Measurements from ENCODE around the gene DENND1A. TPM values are rescaled to one million over a fixed set of nuclear protein-coding genes. Genes with fewer than 3 reads are reported as not detected.

Gene DENND1A
- total RNA-seq, 1 donor from 2014 or later, result 12.7 TPM

DNA sequence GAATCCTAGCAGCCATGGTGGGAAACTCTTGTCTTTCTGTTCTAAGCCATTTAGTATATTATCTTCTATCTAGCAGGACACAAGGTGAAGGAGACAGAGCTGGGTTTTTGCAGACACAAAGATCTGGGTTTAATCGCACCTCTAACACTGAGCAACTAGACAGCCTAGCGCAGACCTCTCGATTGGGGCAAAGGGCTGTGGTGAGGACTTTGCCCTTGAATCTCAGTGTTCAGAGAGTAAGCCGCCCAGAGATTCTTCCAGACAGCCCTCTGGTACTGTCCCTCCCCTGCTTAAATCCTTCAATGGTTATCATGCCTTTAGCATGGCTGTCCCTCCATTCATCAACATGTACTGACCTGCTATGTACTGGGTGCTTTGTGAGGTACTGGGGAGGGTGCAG lies 445.8 kb downstream of the DENND1A start:
- no peak for DNase-seq (ENCODE audit: low read depth)
- H3K4me3 ChIP-seq (ENCODE audit: insufficient read depth, low read depth, low read length), result no peak overlapping the region
- H3K4me2 ChIP-seq (ENCODE audit: low read length), result no peak overlapping the region
- no peak for FAIRE-seq
- H2AFZ ChIP-seq (ENCODE audit: low read depth, low read length), result no peak overlapping the region
- Mint-ChIP-seq H3K4me1 (ENCODE audit: low read depth, unreplicated experiment) (no peaks in the 10 kb centered on the region), H3K27me3 (ENCODE audit: low read depth, unreplicated experiment) (peaks cover 34% of the 10 kb centered on the region), H3K4me3 (ENCODE audit: unreplicated experiment) (no peak overlapping the region), H3K36me3 (ENCODE audit: low read depth, unreplicated experiment) (peaks cover 4% of the 10 kb centered on the region), H3K9me3 (ENCODE audit: unreplicated experiment) (no peaks in the 10 kb centered on the region), H3K27ac (ENCODE audit: unreplicated experiment) (no peak overlapping the region)
- no peaks in the 10 kb centered on the region for H3K79me2 ChIP-seq (ENCODE audit: insufficient read depth, low read length)
- H3K27ac ChIP-seq (ENCODE audit: low read depth, low read length), result no peak overlapping the region
- no peak for TF ChIP-seq EZH2 (IDR thresholded peaks at IDR 0.05; ENCODE audit: insufficient read depth, low read length)
- TF ChIP-seq, protein P1, sequence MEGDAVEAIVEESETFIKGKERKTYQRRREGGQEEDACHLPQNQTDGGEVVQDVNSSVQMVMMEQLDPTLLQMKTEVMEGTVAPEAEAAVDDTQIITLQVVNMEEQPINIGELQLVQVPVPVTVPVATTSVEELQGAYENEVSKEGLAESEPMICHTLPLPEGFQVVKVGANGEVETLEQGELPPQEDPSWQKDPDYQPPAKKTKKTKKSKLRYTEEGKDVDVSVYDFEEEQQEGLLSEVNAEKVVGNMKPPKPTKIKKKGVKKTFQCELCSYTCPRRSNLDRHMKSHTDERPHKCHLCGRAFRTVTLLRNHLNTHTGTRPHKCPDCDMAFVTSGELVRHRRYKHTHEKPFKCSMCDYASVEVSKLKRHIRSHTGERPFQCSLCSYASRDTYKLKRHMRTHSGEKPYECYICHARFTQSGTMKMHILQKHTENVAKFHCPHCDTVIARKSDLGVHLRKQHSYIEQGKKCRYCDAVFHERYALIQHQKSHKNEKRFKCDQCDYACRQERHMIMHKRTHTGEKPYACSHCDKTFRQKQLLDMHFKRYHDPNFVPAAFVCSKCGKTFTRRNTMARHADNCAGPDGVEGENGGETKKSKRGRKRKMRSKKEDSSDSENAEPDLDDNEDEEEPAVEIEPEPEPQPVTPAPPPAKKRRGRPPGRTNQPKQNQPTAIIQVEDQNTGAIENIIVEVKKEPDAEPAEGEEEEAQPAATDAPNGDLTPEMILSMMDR (IDR thresholded peaks at IDR 0.05; ENCODE audit: insufficient read depth, low read depth, low read length), result no peak
- no peaks in the 10 kb centered on the region for H3K36me3 ChIP-seq (ENCODE audit: insufficient read depth, low read length)
- no peak overlapping the region for H3K9ac ChIP-seq (ENCODE audit: low read length)
- H4K20me1 ChIP-seq (ENCODE audit: insufficient read depth, low read length), result no peaks in the 10 kb centered on the region
- H3K27me3 ChIP-seq (ENCODE audit: insufficient read depth, low read length), result no peaks in the 10 kb centered on the region
- H3K4me1 ChIP-seq (ENCODE audit: insufficient read depth, low read length), result no peaks in the 10 kb centered on the region
- no peaks in the 10 kb centered on the region for H3K9me3 ChIP-seq (ENCODE audit: insufficient read depth, low read depth, low read length)

DNA sequence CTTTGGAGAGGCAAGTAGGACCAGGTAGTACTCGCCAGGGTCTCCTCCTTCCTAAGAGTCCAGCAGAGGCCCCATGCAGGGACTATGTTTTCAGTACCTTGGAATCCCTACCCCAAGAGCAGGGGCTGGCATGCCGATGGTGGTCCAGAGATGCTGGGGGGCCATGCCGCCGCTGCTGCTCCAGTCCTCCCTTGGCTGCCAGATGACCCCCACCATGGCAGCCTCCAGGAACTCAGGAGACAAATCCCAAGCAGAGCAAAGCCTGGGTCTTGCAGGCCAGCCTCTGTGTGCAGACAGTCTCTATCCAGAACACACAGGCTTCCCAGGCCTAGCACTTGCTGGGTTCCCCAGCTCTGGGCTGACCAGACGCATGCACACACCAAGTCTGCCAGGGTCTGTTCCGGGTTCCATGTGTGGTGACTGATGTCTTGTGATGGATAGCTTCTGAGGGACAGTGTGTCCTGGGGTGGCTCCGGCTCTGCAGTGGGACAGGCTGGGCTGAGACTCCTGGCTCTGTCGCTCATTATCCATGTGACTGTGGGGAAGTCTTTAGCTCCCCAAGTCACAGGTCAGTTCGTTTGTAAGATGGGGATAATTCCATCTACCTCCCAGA lies 446.6 kb downstream of the DENND1A start:
- no peak for FAIRE-seq
- TF ChIP-seq, protein P1 (IDR thresholded peaks at IDR 0.05; ENCODE audit: insufficient read depth, low read depth, low read length), result no peak
- TF ChIP-seq EZH2 (IDR thresholded peaks at IDR 0.05; ENCODE audit: insufficient read depth, low read length), result no peak
- Histone ChIP-seq H3K9ac (ENCODE audit: low read length) (no peak overlapping the region), H3K4me1 (ENCODE audit: insufficient read depth, low read length) (no peaks in the 10 kb centered on the region), H3K79me2 (ENCODE audit: insufficient read depth, low read length) (no peaks in the 10 kb centered on the region), H3K27me3 (ENCODE audit: insufficient read depth, low read length) (no peaks in the 10 kb centered on the region), H3K9me3 (ENCODE audit: insufficient read depth, low read depth, low read length) (no peaks in the 10 kb centered on the region), H3K4me2 (ENCODE audit: low read length) (no peak overlapping the region), H3K4me3 (ENCODE audit: insufficient read depth, low read depth, low read length) (no peak overlapping the region), H4K20me1 (ENCODE audit: insufficient read depth, low read length) (no peaks in the 10 kb centered on the region), H2AFZ (ENCODE audit: low read depth, low read length) (no peak overlapping the region), H3K36me3 (ENCODE audit: insufficient read depth, low read length) (no peaks in the 10 kb centered on the region), H3K27ac (ENCODE audit: low read depth, low read length) (no peak overlapping the region)
- no peak for DNase-seq (ENCODE audit: low read depth)
- no peak overlapping the region for H3K4me3 Mint-ChIP-seq (ENCODE audit: unreplicated experiment)
- H3K27ac Mint-ChIP-seq (ENCODE audit: unreplicated experiment), result no peak overlapping the region
- H3K27me3 Mint-ChIP-seq (ENCODE audit: low read depth, unreplicated experiment), result peaks cover 31% of the 10 kb centered on the region
- peaks cover 4% of the 10 kb centered on the region for H3K36me3 Mint-ChIP-seq (ENCODE audit: low read depth, unreplicated experiment)
- no peaks in the 10 kb centered on the region for H3K9me3 Mint-ChIP-seq (ENCODE audit: unreplicated experiment)
- no peaks in the 10 kb centered on the region for H3K4me1 Mint-ChIP-seq (ENCODE audit: low read depth, unreplicated experiment)

DNA sequence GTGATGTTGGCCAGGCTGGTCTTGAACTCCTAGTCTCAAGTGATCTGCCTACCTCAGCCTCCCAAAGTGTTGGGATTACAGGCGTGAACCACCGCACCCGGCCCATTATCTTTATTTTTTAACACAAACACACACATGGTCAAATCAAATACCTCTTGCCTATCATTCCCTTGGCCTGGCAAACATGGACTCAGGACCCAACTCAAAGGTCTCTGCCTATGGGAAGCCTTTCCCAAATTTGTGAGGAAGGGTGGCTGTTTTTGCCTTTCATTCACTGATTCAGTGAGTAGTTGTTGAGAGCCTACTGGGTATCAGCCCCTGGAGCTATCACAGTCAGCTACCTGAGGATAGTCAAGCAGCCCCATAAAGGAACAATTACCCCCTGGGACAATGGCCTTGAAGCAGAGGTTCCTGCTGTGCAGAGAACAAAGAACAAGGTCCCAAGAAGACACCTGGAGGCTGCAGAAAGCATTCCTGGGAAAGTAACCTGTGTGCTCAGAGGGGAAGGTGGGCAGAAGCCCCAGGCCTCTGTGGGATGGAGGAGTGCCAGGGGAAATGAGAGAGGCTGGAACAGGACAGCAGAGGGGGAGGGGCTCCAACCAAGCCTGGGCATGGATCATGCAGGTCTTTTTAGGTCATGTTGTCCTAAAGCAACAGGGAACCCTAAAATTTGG lies 447.5 kb downstream of the DENND1A start:
- no peaks in the 10 kb centered on the region for H3K9me3 Mint-ChIP-seq (ENCODE audit: unreplicated experiment)
- no peak overlapping the region for H3K4me3 Mint-ChIP-seq (ENCODE audit: unreplicated experiment)
- H3K27ac Mint-ChIP-seq (ENCODE audit: unreplicated experiment), result no peak overlapping the region
- no peaks in the 10 kb centered on the region for H3K36me3 ChIP-seq (ENCODE audit: insufficient read depth, low read length)
- H3K4me3 ChIP-seq (ENCODE audit: insufficient read depth, low read depth, low read length), result no peak overlapping the region
- no peak overlapping the region for H3K4me2 ChIP-seq (ENCODE audit: low read length)
- no peak for TF ChIP-seq EZH2 (IDR thresholded peaks at IDR 0.05; ENCODE audit: insufficient read depth, low read length)
- TF ChIP-seq, protein P1 (IDR thresholded peaks at IDR 0.05; ENCODE audit: insufficient read depth, low read depth, low read length), result no peak
- H3K27me3 Mint-ChIP-seq (ENCODE audit: low read depth, unreplicated experiment), result peaks cover 28% of the 10 kb centered on the region
- no peak overlapping the region for H3K27ac ChIP-seq (ENCODE audit: low read depth, low read length)
- H2AFZ ChIP-seq (ENCODE audit: low read depth, low read length), result no peak overlapping the region
- H3K9ac ChIP-seq (ENCODE audit: low read length), result no peak overlapping the region
- H3K79me2 ChIP-seq (ENCODE audit: insufficient read depth, low read length), result no peaks in the 10 kb centered on the region
- no peaks in the 10 kb centered on the region for H3K4me1 Mint-ChIP-seq (ENCODE audit: low read depth, unreplicated experiment)
- FAIRE-seq, result no peak
- H4K20me1 ChIP-seq (ENCODE audit: insufficient read depth, low read length), result no peaks in the 10 kb centered on the region
- no peaks in the 10 kb centered on the region for H3K27me3 ChIP-seq (ENCODE audit: insufficient read depth, low read length)
- no peaks in the 10 kb centered on the region for H3K4me1 ChIP-seq (ENCODE audit: insufficient read depth, low read length)
- no peaks in the 10 kb centered on the region for H3K9me3 ChIP-seq (ENCODE audit: insufficient read depth, low read depth, low read length)
- H3K36me3 Mint-ChIP-seq (ENCODE audit: low read depth, unreplicated experiment), result peaks cover 4% of the 10 kb centered on the region
- DNase-seq (ENCODE audit: low read depth), result no peak

Measured in astrocyte (in vitro differentiated cells and primary cell).